ENCODE results near the gene NFYC.

Gene NFYC

GRCh38 chr1:40801742-40802077 is 110.2 kb downstream of the NFYC start:
- H3K36me3 ChIP-seq = no peaks in the 10 kb centered on the region
- no peak for DNase-seq
- intact Hi-C loops (cut with DNase I; ENCODE audit: low total_unique reads) = no loop called here
- TF ChIP-seq CTCF (IDR thresholded peaks at IDR 0.05) = no peak
- no peaks in the 10 kb centered on the region for H3K27me3 ChIP-seq
- H3K9me3 ChIP-seq = no peaks in the 10 kb centered on the region
- H3K27ac ChIP-seq = peak overlapping the region; percentile 79 to 85
- peaks cover 9 to 97% (median 77%) of the 10 kb centered on the region in 4 donors for H3K4me1 ChIP-seq
- peak overlapping the region; percentile 45 to 51 for H3K4me3 ChIP-seq

- intact Hi-C loops (cut with DNase I; ENCODE audit: low total_unique reads) = no loop called here
- H3K4me3 ChIP-seq = peak overlapping the region; percentile 45 to 51
- peaks cover 9 to 97% (median 78%) of the 10 kb centered on the region in 4 donors for H3K4me1 ChIP-seq
- DNase-seq = peak; percentile 75 to 93
- no peaks in the 10 kb centered on the region for H3K9me3 ChIP-seq
- TF ChIP-seq CTCF (IDR thresholded peaks at IDR 0.05) = no peak
- no peaks in the 10 kb centered on the region for H3K27me3 ChIP-seq
- H3K27ac ChIP-seq = peak overlapping the region; percentile 79 to 85
- H3K36me3 ChIP-seq = no peaks in the 10 kb centered on the region
These were observed 110.7 kb downstream of the NFYC start for GRCh38 chr1:40802078-40802741.

GRCh38 chr1:40802742-40803113 is 111.2 kb downstream of the NFYC start:
- no peak for TF ChIP-seq CTCF (IDR thresholded peaks at IDR 0.05)
- Histone ChIP-seq H3K27ac (peak overlapping the region; percentile 79 to 85), H3K27me3 (no peaks in the 10 kb centered on the region), H3K4me1 (peaks cover 9 to 97% (median 78%) of the 10 kb centered on the region in 4 donors), H3K36me3 (no peaks in the 10 kb centered on the region), H3K4me3 (peak overlapping the region; percentile 45 to 51), H3K9me3 (no peaks in the 10 kb centered on the region)
- no peak for DNase-seq
- intact Hi-C loops (cut with DNase I; ENCODE audit: low total_unique reads) = no loop called here

GRCh38 chr1:40803447-40803846 is 111.9 kb downstream of the NFYC start:
- TF ChIP-seq CTCF (IDR thresholded peaks at IDR 0.05) = no peak
- peaks cover 9 to 97% (median 78%) of the 10 kb centered on the region in 4 donors for H3K4me1 ChIP-seq
- DNase-seq = no peak
- no peaks in the 10 kb centered on the region for H3K27me3 ChIP-seq
- no peak overlapping the region for H3K4me3 ChIP-seq
- H3K27ac ChIP-seq = peak overlapping the region; percentile 79 to 85
- intact Hi-C loops (cut with DNase I; ENCODE audit: low total_unique reads) = no loop called here
- H3K36me3 ChIP-seq = no peaks in the 10 kb centered on the region
- H3K9me3 ChIP-seq = no peaks in the 10 kb centered on the region

- intact Hi-C loops (cut with DNase I; ENCODE audit: low total_unique reads) = no loop called here
- Histone ChIP-seq H3K4me3 (no peak overlapping the region), H3K27me3 (no peaks in the 10 kb centered on the region), H3K27ac (peak overlapping the region; percentile 79 to 85), H3K9me3 (no peaks in the 10 kb centered on the region), H3K4me1 (peaks cover 9 to 96% (median 75%) of the 10 kb centered on the region in 4 donors), H3K36me3 (no peaks in the 10 kb centered on the region)
- no peak for DNase-seq
- no peak for TF ChIP-seq CTCF (IDR thresholded peaks at IDR 0.05)
These were observed 112.4 kb downstream of the NFYC start for GRCh38 chr1:40803902-40804301.

All from tibial artery (tissue), 4 donors.